Tongue (tissue), 2 donors: ENCODE measurements around the gene INTS12. TPM values are rescaled to one million over a fixed set of nuclear protein-coding genes. Genes with fewer than 3 reads are reported as not detected.
"Not testable (repeated sequence)": the region's sequence is repeated elsewhere in the genome, so short reads cannot be mapped to it uniquely, and the experiment has no call there.

ENCODE experiments used
- DNase-seq: peaks from one replicate; pipeline ENCODE4 v3.0.0-alpha.2; 2015
- total RNA-seq: library from RNA; depleted of rRNA; stranded (reverse); fragments of >200 nt; gene quantifications from one replicate; pipeline ENCODE4 v1.2.3, GENCODE V29; 2014

INTS12 gene, protein sequence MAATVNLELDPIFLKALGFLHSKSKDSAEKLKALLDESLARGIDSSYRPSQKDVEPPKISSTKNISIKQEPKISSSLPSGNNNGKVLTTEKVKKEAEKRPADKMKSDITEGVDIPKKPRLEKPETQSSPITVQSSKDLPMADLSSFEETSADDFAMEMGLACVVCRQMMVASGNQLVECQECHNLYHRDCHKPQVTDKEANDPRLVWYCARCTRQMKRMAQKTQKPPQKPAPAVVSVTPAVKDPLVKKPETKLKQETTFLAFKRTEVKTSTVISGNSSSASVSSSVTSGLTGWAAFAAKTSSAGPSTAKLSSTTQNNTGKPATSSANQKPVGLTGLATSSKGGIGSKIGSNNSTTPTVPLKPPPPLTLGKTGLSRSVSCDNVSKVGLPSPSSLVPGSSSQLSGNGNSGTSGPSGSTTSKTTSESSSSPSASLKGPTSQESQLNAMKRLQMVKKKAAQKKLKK
- 19.3 TPM for total RNA-seq

DNA sequence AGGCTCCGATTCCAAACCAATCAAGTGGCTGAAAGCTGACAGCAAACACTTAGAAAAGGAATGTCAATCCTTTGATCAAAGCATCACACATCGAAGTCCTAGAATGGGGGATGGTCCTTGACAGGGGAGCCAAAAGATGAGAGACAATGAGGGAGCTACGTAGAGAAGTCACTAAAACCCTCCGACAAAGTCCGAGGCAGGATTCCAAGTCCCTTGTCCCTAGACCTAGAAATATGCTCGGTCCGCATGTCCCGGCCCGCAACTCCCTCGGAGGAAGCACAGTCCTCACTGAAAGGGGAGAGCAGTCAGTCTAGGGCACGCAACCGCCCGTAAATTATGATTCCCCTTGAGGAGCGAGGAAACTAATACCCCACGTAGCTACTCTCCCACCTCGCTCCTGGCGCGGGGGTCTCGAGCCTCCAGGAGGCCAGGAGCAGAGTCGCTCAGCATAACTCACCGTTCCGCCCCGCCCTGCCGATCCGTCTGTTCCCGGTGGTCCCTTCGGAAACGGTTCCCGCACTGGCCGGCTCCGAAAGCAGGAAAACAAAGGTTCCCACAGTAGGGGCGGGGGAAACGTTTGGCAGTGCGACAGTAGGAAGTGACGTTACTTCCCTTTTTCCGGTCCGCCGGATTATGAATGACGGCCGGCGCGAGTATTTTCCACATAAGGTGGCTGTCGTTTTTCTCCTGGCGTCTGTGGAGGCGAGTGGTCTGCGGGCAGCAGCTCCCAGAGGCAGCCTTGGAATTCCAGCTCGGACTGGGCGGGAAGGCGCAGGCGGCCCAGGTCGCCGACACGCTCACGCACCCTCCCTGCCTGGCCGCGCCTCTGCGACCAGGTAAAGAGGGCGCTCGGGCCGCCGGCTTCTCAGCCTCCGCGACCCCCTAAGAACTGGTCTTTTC lies at the start of gene INTS12, which contains the start of gene GSTCD:
TSS of gene INTS12 (minus strand) at position 509 of the 900 bp plus-strand sequence. CDS start 8,684 bp downstream, outside the sequence.
TSS of gene GSTCD (plus strand) at position 604 of the 900 bp plus-strand sequence. CDS start 8,830 bp downstream, outside the sequence.
- DNase-seq = peak; percentile 98

DNA sequence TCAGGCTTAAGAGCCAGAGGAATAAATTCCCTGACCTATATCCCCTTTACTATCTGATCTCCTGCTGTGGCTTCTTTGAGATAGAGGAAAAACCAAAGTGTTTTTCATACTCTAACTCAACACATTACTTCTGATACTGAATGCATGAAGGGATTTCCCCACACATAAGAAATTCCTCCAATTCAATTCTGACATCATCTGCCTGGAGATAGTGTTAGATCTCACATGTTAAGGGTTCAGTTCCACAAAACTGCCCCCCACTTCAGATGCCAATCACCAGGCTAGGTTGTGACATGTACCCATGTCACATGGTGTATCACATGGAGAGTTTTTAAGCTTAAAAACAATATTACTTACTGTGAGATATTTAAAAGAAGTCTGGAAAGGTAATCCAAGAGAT lies 46.9 kb upstream of the INTS12 start:
- no peak for DNase-seq

DNA sequence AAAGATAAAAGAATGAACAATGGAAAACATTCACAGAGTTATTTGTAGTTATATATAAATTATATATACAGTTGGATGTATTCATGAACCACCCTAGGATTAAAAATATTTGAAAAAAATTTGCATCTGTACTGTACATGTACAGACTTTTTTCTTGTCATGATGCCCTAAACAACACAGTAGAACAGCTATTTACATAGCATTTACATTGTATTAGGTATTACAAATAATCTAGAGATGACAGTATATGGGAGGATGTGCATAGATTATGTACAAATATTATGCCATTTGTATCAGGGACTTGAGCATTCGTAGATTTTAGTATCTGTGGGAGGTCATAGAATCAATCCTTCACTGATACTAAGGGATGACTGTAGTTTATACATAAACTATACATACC lies 44.9 kb upstream of the INTS12 start:
- no peak for DNase-seq

DNA sequence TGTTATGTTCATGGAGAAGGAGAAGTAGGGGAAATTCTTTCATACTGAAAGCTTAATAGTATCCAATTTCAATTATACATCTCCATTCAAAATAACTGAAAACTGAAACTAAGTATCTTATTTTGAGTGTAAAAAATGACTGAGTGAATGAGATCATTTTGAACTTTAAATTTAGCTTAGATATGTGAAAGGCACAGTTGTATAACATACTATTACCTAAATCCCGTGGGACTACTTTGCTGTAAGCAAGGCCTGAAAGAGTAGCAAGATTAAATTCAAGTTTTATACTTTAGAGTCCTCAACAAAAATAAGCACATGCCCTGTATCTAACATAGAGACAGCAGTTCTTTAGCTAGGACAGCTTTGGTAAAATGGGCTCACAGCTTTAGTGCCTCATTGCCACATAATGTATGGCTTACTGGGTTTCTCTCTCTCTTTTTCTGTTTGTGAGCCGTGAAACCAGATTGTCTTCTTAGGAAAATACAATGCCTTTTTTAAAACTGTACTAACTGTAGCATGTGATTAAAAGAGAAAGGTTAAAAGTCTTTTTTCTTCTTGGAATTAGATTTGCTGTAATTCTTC lies 43.3 kb upstream of the INTS12 start:
- DNase-seq = no peak

DNA sequence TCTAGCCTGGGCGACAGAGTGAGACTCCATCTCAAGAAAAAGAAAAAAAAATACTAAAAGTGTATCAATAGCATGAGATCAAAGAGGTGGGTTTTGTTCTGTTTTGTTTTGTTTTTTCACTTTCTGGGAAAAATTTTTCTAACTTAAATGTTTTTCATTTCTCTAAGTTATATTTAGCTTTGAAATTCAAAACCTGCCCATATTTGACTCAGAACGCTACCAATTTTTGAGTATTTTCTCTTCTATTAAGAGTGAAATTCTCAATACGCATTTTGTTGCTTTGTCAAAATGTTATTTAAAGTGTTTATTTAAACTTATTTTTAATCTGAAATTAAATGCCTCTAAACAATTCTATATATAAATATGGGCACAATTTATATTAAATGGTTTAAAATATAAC lies 39.7 kb upstream of the INTS12 start:
- no peak for DNase-seq

DNA sequence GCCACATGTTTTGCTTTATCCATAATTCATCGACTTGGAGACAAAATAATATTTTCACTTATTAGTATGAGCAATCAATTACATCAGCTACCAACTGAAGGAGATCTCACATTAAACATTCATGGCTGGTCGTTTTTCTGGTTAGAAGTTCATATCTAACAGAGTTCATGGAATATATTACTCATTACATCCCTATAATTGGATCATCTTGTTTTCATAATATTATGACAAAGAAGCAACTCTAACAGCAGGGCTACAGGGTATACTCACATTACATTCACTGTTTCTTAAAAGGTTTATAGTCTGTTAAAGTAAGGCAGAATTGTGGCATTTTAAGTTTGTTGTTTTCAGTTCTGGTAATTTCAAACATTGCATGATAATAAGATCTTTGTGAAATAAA lies 33.1 kb upstream of the INTS12 start:
- no peak for DNase-seq

DNA sequence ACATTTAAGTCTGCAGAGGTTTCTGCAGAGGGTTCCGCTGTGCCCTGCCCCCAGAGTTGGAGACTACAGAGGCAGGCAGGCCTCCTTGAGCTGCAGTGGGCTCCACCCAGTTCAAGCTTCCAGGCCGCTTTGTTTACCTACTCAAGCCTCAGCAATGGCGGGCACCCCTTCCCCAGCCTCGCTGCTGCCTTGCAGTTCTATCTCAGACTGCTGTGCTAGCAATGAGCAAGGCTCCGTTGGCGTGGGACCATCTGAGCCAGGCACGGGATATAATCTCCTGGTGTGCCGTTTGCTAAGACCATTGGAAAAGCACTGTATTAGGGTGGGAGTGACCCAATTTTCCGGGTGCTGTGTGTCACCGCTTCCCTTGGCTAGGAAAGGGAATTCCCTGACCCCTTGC lies 26.7 kb upstream of the INTS12 start:
- not testable (repeated sequence) for DNase-seq

DNA sequence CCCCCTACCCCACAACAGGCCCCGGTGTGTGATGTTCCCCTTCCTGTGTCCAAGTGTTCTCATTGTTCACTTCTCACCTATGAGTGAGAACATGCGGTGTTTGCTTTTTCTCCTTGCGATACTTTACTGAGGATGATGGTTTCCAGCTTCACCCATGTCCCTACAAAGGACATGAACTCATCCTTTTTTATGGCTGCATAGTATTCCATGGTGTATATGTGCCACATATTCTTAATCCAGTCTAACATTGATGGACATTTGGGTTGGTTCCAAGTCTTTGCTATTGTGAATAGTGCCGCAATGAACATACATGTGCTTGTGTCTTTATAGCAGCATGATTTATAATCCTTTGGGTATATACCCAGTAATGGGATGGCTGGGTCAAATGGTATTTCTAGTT lies 21.4 kb upstream of the INTS12 start:
- not testable (repeated sequence) for DNase-seq

DNA sequence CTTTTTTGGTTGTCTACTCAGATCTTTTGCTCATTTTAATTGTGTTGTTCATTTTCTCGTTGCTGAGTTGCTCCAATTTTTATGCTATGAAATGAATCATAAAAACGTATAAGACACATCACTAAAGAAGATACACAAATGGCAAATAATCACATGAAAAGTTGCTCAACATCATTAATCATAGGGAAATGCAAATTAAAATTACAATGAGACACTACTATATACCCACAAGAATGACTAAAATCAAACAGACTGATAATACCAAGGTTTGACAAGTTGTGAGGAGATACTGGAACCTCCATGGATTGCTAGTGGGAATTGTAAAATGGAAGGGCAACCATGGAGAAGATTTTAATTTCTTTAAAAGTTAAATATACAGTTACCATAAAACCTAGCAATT lies 17.1 kb upstream of the INTS12 start:
- DNase-seq = no peak

DNA sequence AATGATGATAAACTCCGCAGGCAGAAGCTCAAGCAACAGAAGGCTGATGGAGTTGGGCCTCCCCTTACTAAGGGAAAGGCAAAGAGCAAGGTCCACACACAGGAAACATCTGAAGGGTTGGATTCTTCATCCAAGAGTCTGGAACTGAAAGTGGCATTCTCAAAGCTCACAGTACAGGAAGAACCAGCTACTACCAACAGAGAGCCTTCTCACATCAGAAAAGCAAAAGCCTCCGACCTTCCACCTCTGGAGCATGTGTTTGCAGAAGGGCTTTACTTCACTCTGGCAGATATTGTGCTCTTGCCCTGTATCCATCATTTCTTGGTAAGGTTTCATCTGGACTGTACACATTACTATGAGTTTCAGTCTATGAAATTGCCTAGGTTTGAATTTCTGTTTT lies 10.7 kb upstream of the INTS12 start:
- DNase-seq = no peak

DNA sequence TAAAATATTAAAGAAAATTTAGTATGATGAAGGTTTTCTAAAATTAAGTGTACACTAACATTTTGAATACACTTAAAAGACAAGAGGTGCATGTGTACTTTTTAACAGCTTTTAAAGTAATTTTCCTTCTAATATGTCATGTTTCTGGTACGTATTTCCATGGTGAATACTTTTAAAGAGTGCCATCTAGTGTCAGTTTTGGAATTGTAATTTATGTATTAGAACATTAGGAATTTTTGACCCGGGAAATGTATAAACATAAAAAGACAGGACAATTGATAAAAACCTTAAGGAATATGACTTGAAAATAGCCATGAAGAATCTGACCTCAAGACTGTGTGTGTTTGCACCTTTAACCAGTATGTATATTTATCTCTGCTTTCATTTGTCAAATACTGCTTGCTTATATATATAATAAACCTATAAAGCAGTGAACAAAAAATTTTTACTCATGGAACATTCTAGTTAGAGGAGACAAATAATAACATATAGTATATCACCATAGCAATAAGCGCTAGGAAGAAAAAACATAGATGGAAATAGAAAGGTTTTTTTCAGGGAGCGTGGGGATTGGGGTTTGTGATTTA lies 7.3 kb upstream of the INTS12 start:
- peak; percentile 74 for DNase-seq

DNA sequence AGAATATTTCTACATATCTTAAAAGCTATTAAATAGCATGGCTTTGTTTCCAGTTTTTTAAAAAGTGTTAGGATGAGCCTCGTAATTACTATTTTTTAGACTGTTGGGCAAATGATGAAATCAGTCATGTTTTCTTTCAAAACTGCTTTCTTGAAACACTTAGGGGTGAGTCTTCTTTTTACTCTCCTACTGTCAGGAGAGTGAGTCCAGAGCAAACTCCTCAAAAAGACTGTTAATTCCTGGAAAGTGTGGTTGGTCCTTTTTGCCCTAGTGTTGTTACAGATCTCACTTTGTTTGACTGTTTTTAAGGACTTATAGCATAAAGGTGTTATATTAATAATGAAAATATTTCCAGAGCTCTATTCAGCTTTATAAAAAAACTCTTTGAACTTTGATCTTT lies 6.4 kb upstream of the INTS12 start:
- DNase-seq = no peak

DNA sequence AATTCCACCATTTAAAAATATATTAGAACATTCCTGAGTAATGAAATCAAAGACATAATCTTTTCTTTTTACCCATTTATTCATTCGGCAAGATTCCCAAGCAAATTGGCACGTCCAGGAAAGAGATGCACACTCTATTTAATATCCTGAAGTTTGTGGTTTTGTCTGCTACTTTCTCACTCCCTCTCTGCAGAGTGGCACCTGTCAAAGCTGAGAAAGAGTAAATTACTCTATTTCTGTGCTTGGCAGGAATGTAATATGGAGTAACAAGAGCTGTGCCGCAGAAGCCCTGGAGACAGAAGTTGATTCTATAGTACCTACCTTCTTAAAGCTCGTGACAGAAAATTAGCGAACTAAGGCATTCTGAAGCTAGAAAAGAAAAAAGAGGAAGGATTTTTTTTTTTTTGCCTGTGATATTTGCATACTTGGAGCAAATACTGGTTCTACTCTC lies 5.6 kb upstream of the INTS12 start:
- no peak for DNase-seq

DNA sequence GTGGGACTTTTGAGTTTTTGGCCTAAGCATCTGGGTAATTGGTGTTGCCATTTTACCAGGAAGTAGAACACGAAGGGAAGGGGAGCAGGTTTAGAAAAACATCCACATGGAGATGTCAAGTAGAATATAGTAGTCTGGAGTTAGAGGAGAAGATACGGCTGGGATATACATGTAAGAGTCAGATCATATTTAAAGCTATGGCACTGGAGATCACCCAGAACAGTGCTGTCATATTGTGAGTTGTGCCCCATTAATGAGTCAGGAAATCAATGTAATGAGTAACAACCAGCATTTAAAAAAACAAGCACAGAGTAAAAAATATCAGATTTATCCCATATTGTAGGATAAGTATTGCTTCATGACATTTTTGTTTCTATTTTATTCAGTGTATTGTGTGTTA lies 4.3 kb upstream of the INTS12 start:
- no peak for DNase-seq

DNA sequence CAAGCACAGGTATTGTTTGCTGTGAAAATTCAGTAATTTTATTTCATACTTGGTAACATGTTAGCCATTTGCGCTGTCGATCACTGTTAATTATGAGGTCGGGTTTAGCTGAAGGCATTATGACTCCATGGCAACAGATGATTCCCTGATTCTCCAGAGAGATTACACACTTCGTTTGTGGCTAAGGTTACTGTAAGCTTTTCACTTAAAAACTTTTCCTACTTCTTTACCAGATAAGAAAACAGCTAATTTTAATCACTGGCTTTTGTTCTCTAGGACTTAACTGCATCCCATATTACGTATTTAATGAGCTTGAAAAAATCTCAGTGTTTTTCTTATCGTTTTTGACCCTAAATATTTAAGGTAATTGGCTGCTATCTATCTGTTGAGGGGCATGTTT lies 2.2 kb upstream of the INTS12 start:
- DNase-seq = peak; percentile 59

DNA sequence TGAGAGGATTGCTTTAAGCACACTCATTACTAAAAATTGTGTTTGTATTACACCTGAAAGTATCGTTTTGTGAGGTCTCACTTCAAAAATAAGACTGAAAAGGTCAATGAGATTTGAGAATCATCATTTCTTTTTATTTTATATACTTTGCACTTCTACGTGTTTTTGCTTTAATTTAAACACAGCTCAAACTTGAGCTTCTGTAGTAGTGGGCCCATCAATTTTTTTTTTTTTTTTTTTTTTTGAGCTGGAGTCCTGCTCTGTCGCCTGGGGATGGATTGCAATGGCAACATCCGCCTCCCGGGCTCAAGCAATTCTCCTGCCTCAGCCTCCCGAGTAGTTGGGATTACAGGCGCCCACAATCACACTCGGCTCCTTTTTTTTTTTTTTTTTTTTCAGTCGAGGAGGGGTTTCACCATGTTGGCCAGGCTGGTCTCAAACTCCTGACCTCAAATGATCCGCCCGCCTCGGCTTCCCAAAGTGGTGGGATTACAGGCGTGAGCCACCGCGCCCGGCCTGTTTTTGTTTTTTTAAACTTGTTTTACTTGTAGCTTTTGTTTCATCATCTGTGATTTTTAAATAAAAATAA lies 1.6 kb upstream of the INTS12 start:
- no peak for DNase-seq

DNA sequence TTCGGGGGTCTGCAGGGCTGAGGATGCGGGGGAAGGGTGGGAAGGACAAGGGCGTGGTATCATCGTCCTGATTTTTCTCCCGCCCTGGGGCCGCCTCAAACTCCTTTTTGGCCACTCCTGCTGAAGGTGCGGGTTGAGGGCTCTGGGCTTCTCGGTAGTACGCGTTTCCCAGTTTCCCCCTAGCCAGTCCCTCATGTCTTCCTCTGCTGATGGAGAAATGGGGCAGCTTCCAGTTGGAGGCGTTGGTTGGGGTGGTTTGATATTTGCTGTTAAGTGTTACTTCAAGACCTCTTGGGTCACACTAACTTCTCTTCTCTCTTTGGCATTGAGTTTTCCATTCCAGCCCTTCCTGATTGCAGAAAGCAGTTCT lies 577 bp upstream of the INTS12 start:
- peak; percentile 57 for DNase-seq

DNA sequence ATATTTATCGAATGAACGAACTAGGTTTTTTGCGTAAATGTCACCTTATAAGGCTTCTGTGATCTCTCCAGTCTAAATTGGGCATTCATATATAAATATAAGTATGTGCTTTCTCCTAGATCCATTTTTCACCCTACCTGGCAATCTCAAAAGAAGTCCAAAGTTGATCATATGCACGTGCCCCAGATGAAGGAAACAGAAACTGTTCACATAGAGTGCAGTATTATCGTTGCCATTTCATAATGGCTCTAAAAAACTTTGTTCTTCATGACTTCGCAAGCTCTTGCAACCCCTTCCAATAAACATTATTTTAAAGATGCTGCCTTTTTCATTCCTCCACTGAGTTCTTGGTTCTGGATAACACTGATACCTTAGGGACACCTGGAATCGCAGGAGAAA lies 708 bp downstream of the INTS12 start:
- no peak for DNase-seq

DNA sequence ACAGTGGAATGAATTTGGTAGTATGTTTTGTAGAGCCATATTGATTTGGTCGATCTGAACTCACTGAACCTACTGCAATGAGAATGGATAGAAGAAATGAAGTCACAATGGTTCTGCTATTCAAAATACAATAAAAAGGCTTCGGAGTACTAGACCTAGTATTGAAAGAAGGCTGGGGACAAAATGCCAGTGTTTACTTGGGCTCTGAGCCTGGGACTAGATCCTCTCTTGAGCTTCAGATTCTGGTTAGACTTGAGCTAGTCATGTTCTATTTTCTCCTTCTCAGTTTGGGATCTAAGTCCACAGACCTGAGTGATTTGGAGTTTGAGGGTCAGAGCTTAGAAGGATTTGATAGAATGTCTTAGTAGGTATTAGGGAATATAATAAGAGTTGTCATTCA lies 9.9 kb downstream of the INTS12 start:
- no peak for DNase-seq

DNA sequence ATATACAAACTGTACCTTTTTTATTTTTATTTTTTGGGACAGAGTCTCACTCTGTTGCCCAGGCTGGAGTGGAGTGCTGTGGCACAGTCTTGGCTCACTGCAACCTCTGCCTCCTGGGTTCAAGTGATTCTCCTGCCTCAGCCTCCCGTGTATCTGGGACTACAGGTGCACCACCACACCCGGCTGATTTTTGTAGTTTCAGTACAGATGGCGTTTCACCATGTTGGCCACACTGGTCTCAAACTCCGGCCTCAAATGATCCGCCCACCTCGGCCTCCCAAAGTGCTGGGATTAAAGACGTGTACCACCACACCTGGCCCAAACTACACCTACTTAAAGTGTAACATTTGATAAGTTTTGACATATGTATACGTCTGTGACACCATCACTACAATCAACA lies 12.7 kb downstream of the INTS12 start:
- DNase-seq = not testable (repeated sequence)

DNA sequence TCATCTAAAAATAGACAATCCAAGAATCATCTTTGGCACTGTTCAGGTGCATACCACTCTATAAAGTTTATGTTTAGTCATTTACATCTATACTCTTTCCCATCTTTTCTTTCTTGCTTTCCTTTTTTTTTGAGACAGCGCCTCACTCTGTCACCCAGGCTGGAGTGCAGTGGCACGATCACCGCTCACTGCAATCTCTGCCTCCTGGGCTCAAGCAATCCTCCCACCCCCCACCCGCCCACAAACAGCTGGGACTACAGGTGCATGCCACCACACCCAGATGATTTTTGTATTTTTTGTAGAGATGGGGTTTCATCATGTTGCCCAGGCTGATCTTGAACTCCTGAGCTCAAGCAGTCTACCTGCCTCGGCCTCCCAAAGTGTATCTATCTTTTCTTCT lies 13.7 kb downstream of the INTS12 start:
- DNase-seq = not testable (repeated sequence)

DNA sequence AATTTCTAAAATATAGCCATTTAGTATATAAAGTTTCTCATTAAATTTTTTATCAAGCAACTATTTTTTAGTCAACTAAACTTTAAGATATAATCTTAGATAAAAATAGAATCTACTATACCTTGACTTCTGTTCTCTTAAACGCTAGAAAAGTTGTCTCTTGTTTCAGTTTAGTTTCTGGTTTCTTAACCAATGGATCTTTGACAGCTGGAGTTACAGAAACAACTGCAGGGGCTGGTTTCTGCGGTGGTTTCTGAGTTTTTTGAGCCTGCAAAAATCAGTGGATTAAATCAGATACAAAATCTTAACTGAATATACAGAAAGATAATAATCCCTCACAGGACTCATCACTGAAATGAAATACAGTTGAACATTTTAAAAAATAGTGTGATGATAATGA lies 21.9 kb downstream of the INTS12 start:
- DNase-seq = no peak
